GM18519 (cell line): Measurements from ENCODE around the gene IREB2.
"Not testable (repeated sequence)": the region's sequence is repeated elsewhere in the genome, so short reads cannot be mapped to it uniquely, and the experiment has no call there.

ENCODE experiments used
- ATAC-seq: cut with Tn5 transposase; IDR thresholded peaks from one replicate; pipeline ENCODE4 v1.9.1; 2021; ENCODE audit warnings: mild to moderate bottlenecking, moderate library complexity; ENCODE audit not compliant: unreplicated experiment, low FRiP score

Gene IREB2

GRCh38 chr15:78432664-78433063, 5.4 kb upstream of the IREB2 start:
- no peak for ATAC-seq

- ATAC-seq = no peak
Observed at GRCh38 chr15:78434134-78434533, 3.9 kb upstream of the IREB2 start.

GRCh38 chr15:78434711-78435110, 3.3 kb upstream of the IREB2 start:
- ATAC-seq = not testable (repeated sequence)

- no peak for ATAC-seq
Observed at GRCh38 chr15:78437107-78437761, 782 bp upstream of the IREB2 start.

GRCh38 chr15:78438619-78439285, 736 bp downstream of the IREB2 start:
- ATAC-seq = no peak

GRCh38 chr15:78440375-78441373, 2.7 kb downstream of the IREB2 start:
- no peak for ATAC-seq

GRCh38 chr15:78444255-78444654, 6.2 kb downstream of the IREB2 start:
- no peak for ATAC-seq

GRCh38 chr15:78445875-78446274, 7.9 kb downstream of the IREB2 start:
- no peak for ATAC-seq

GRCh38 chr15:78446551-78446950, 8.5 kb downstream of the IREB2 start:
- no peak for ATAC-seq

- no peak for ATAC-seq
Observed at GRCh38 chr15:78448441-78449219, 10.6 kb downstream of the IREB2 start.

- ATAC-seq = no peak
Observed at GRCh38 chr15:78449220-78449999, 11.4 kb downstream of the IREB2 start.

- ATAC-seq = no peak
Observed at GRCh38 chr15:78450285-78450858, 12.4 kb downstream of the IREB2 start.

GRCh38 chr15:78452485-78452884, 14.5 kb downstream of the IREB2 start:
- no peak for ATAC-seq

- no peak for ATAC-seq
Observed at GRCh38 chr15:78453447-78453846, 15.4 kb downstream of the IREB2 start.

- no peak for ATAC-seq
Observed at GRCh38 chr15:78454992-78455391, 17.0 kb downstream of the IREB2 start.

- no peak for ATAC-seq
Observed at GRCh38 chr15:78455749-78456148, 17.7 kb downstream of the IREB2 start.

- no peak for ATAC-seq
Observed at GRCh38 chr15:78456426-78456825, 18.4 kb downstream of the IREB2 start.

GRCh38 chr15:78457101-78457500, 19.1 kb downstream of the IREB2 start:
- ATAC-seq = no peak

- no peak for ATAC-seq
Observed at GRCh38 chr15:78460737-78461136, 22.7 kb downstream of the IREB2 start.
